DOHH2 (cell line): Measurements from ENCODE around the gene TEX2.

Experiments
- H3F3A ChIP-seq: fragments of 200-600 bp; sonication (generic), shearing (Covaris generic); 2 replicates; pipeline ENCODE4 v1.6.0; 2016; ENCODE audit warnings: antibody characterized with exemption, mild to moderate bottlenecking; ENCODE audit not compliant: control insufficient read depth, insufficient read depth
- H3K27ac ChIP-seq: fragments of 200-600 bp; sonication (generic); 2 replicates; pipeline ENCODE4 v1.5.1; 2014; ENCODE audit warnings: low read depth, mild to moderate bottlenecking, low read length, moderate library complexity
- H3K27me3 ChIP-seq: fragments of 200-600 bp; sonication (generic); 2 replicates; pipeline ENCODE4 v1.6.1; 2014; ENCODE audit warnings: mild to moderate bottlenecking, low read length, mixed read lengths; ENCODE audit not compliant: control insufficient read depth
- H3K36me3 ChIP-seq: fragments of 200-600 bp; sonication (generic); 2 replicates; pipeline ENCODE4 v1.6.1; 2014; ENCODE audit warnings: mild to moderate bottlenecking, low read length, moderate library complexity, mixed read lengths; ENCODE audit not compliant: control insufficient read depth
- H3K4me1 ChIP-seq: fragments of 200-600 bp; sonication (generic); 2 replicates; pipeline ENCODE4 v1.6.1; 2014; ENCODE audit warnings: mild to moderate bottlenecking, low read length, mixed read lengths; ENCODE audit not compliant: control insufficient read depth
- H3K4me2 ChIP-seq: fragments of 200-600 bp; sonication (generic); 2 replicates; pipeline ENCODE4 v1.6.0; 2014; ENCODE audit warnings: mild to moderate bottlenecking, low read length, moderate library complexity
- H3K4me3 ChIP-seq: fragments of 200-600 bp; sonication (generic); 2 replicates; pipeline ENCODE4 v1.5.1; 2014; ENCODE audit warnings: mild to moderate bottlenecking, low read length, mixed read lengths
- H3K79me2 ChIP-seq: fragments of 200-600 bp; sonication (generic); 2 replicates; pipeline ENCODE4 v1.6.1; 2014; ENCODE audit warnings: mild to moderate bottlenecking, low read length, mixed read lengths; ENCODE audit not compliant: control insufficient read depth
- H3K9me2 ChIP-seq: fragments of 200-600 bp; sonication (generic); replicated peaks from 2 replicates; pipeline ENCODE4 v1.6.1; 2014; ENCODE audit warnings: mild to moderate bottlenecking, low read length, mixed read lengths; ENCODE audit not compliant: control insufficient read depth
- H3K9me3 ChIP-seq: fragments of 200-600 bp; sonication (generic); 2 replicates; pipeline ENCODE4 v1.6.1; 2014; ENCODE audit warnings: antibody characterized with exemption, low read length, mixed read lengths; ENCODE audit not compliant: control insufficient read depth, insufficient read depth
- H4K20me1 ChIP-seq: fragments of 200-600 bp; sonication (generic); 2 replicates; pipeline ENCODE4 v1.6.0; 2014; ENCODE audit warnings: low read depth, mild to moderate bottlenecking, antibody characterized with exemption, low read length, moderate library complexity; ENCODE audit not compliant: control insufficient read depth, insufficient read depth
- CTCF ChIP-seq: fragments of 200-600 bp; sonication (generic); IDR thresholded peaks from one replicate; pipeline ENCODE4 v1.5.1; 2014; ENCODE audit warnings: antibody characterized with exemption, mild to moderate bottlenecking, low read depth, low read length; ENCODE audit not compliant: poor library complexity, severe bottlenecking
- EZH2phosphoT487 ChIP-seq: fragments of 200-600 bp; sonication (generic); IDR thresholded peaks from 2 replicates; pipeline ENCODE4 v1.6.1; 2017; ENCODE audit warnings: borderline replicate concordance, mild to moderate bottlenecking, antibody characterized with exemption, low read length, moderate library complexity, mixed read lengths

Gene TEX2

DNA sequence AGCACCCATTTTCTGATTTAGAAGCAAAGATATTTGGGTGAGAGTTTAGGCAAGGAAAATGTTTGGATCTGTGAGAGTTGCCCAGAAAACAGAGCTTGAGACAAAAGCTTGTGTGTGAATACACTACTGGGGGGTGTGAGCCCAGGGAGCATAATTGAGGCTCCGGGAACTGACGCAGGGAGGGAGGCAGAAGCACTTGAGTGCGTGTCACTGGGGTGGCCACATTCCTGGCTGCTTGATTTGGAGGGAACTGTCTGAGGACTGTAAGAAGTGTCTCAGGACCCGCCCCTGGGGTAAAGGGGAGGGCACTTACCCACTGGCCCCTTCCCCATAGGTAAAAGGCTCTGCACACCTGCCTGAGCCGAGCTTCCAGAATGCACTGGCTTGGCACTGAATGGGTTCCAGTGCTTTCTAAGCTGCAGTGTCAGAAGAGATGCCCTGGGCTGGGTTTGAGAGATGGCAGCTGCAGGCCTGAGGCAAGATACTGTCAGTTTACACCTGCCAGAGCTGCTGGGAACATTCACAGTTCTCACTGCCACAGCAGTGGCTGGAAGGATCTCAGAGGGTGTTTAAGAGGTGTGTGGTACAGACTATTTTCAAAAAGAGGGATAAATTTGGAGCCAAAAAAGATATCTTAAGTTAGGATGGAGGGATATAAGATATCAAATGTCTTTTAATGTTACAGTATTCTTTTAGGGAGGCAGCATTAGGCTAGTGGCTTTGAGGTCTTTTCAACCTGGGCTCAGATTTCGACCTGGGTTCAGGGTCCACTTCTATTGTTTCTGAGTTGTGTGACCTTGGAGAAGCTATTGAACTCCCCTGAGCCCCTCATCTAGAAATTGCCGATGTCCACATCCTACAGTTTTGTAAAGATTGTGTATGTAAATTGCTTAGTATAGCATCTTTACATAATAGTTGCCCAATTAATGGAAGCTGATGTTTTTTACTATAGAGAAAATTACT, 6.9 kb upstream of the TEX2 start:
- Histone ChIP-seq H3F3A (no peaks in the 10 kb centered on the region), H3K4me1 (no peaks in the 10 kb centered on the region), H3K4me2 (no peak overlapping the region), H3K27ac (no peak overlapping the region), H4K20me1 (no peaks in the 10 kb centered on the region), H3K9me2 (no peaks in the 10 kb centered on the region), H3K9me3 (no peaks in the 10 kb centered on the region), H3K79me2 (no peaks in the 10 kb centered on the region), H3K27me3 (peaks cover 30% of the 10 kb centered on the region), H3K4me3 (no peak overlapping the region), H3K36me3 (no peaks in the 10 kb centered on the region)
- TF ChIP-seq CTCF (no peak), EZH2phosphoT487 (no peak)

GRCh38 chr17:64264891-64265290, 1.8 kb upstream of the TEX2 start:
- no peak overlapping the region for H3K4me3 ChIP-seq
- no peak overlapping the region for H3K27ac ChIP-seq
- no peaks in the 10 kb centered on the region for H3K9me2 ChIP-seq
- H3K36me3 ChIP-seq, result no peaks in the 10 kb centered on the region
- no peaks in the 10 kb centered on the region for H3F3A ChIP-seq
- peaks cover 23% of the 10 kb centered on the region for H3K4me1 ChIP-seq
- H3K27me3 ChIP-seq, result peaks cover 27% of the 10 kb centered on the region
- H3K9me3 ChIP-seq, result no peaks in the 10 kb centered on the region
- H3K79me2 ChIP-seq, result peaks cover 28% of the 10 kb centered on the region
- no peak for TF ChIP-seq CTCF
- TF ChIP-seq EZH2phosphoT487, result no peak
- H3K4me2 ChIP-seq, result no peak overlapping the region
- no peaks in the 10 kb centered on the region for H4K20me1 ChIP-seq

GRCh38 chr17:64262198-64262999, 661 bp downstream of the TEX2 start:
- Histone ChIP-seq H4K20me1 (no peaks in the 10 kb centered on the region), H3K4me2 (peak overlapping the region; percentile 90), H3K4me1 (peaks cover 23% of the 10 kb centered on the region), H3K9me3 (no peaks in the 10 kb centered on the region), H3K79me2 (peaks cover 35% of the 10 kb centered on the region), H3F3A (no peaks in the 10 kb centered on the region), H3K36me3 (no peaks in the 10 kb centered on the region), H3K4me3 (peak overlapping the region; percentile 98), H3K27me3 (peaks cover 20% of the 10 kb centered on the region), H3K27ac (peak overlapping the region; percentile 26), H3K9me2 (no peaks in the 10 kb centered on the region)
- TF ChIP-seq CTCF (no peak), EZH2phosphoT487 (no peak)
